Nephron (organoid): ENCODE data around the gene PDZD2.

Experiments used
- H3K27ac Mint-ChIP-seq, 3 experiments: 2 replicates each; pipeline ENCODE4 v1.8.0; 2020; ENCODE audit warnings: mixed read lengths in 3 of 3, mild to moderate bottlenecking in 2 of 3, moderate library complexity in 1 of 3
- H3K27me3 Mint-ChIP-seq: 2 replicates; pipeline ENCODE4 v1.8.0; 2021; ENCODE audit warnings: low read depth, mild to moderate bottlenecking, moderate library complexity, mixed read lengths
- H3K36me3 Mint-ChIP-seq: 2 replicates; pipeline ENCODE4 v1.8.0; 2020; ENCODE audit warnings: low read depth, mixed read lengths
- H3K4me1 Mint-ChIP-seq: 2 replicates; pipeline ENCODE4 v1.8.0; 2020; ENCODE audit warnings: mixed read lengths
- H3K4me3 Mint-ChIP-seq, 3 experiments: 2 replicates each; pipeline ENCODE4 v1.8.0; 2020; ENCODE audit warnings: mild to moderate bottlenecking in 3 of 3, mixed read lengths in 3 of 3, moderate library complexity in 2 of 3
- H3K9me3 Mint-ChIP-seq: 2 replicates; pipeline ENCODE4 v1.8.0; 2020; ENCODE audit warnings: mixed read lengths
- TF ChIP-seq, protein P1 (sequence below), 3 experiments: fragments of 200-600 bp; sonication (generic); IDR thresholded peaks; one replicate each; pipeline ENCODE4 v1.5.0; 2021; ENCODE audit warnings: antibody characterized with exemption in 3 of 3; ENCODE audit not compliant: unreplicated experiment in 3 of 3

PDZD2 gene

DNA sequence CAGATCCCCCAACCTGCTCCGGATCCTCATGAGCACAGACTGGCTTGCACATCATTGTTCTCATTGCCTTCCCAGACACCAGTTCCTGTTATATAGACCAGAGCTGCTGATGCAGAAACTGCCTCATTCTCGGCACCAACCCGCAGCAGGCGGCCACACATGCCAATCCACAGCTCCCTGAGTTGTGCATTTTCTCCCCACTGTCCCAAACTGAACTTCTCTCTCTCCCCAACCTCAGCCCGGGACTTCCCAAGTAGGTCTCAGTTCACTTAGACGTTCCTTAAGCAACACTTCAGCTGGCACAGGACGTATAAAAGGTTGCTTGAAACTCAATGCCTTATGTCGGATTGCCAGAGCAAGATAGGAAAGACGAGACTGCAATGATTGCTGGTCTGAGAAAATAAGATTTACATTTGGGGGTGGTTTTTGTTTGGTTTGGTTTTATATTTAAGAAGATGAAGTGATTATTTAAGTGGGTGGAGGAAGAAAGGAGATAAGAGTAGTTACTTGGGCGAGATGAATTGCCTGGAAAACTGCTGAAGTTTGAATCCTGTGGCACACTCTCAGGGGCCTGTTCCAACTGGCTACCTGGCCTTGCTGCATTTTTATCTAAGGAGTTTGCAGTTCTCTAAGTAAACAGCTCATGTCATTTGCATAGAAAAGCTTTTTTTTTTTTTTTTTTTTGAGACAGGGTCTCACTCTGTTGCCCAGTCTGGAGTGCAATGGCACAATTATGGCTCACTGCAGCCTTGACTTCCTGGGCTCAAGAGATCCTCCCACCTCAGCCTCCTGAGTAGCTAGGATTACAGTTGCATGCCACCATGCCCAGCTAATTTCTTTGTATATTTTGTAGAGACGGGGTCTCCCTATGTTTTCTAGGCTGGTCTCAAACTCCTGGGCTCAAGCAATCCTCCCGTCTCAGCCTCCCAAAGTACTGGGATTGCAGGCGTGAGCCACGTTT lies 379.8 kb downstream of the PDZD2 start:
- TF ChIP-seq, protein P1, sequence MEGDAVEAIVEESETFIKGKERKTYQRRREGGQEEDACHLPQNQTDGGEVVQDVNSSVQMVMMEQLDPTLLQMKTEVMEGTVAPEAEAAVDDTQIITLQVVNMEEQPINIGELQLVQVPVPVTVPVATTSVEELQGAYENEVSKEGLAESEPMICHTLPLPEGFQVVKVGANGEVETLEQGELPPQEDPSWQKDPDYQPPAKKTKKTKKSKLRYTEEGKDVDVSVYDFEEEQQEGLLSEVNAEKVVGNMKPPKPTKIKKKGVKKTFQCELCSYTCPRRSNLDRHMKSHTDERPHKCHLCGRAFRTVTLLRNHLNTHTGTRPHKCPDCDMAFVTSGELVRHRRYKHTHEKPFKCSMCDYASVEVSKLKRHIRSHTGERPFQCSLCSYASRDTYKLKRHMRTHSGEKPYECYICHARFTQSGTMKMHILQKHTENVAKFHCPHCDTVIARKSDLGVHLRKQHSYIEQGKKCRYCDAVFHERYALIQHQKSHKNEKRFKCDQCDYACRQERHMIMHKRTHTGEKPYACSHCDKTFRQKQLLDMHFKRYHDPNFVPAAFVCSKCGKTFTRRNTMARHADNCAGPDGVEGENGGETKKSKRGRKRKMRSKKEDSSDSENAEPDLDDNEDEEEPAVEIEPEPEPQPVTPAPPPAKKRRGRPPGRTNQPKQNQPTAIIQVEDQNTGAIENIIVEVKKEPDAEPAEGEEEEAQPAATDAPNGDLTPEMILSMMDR (IDR thresholded peaks at IDR 0.05; ENCODE audit: unreplicated experiment in 3 of 3), result no peak
- peaks cover 20% of the 10 kb centered on the region for H3K4me1 Mint-ChIP-seq
- H3K27me3 Mint-ChIP-seq, result peaks cover 11% of the 10 kb centered on the region
- H3K27ac Mint-ChIP-seq, result peak overlapping the region in 1 of 3 experiments; percentile 2
- no peaks in the 10 kb centered on the region for H3K9me3 Mint-ChIP-seq
- no peak overlapping the region for H3K4me3 Mint-ChIP-seq
- H3K36me3 Mint-ChIP-seq, result no peaks in the 10 kb centered on the region

DNA sequence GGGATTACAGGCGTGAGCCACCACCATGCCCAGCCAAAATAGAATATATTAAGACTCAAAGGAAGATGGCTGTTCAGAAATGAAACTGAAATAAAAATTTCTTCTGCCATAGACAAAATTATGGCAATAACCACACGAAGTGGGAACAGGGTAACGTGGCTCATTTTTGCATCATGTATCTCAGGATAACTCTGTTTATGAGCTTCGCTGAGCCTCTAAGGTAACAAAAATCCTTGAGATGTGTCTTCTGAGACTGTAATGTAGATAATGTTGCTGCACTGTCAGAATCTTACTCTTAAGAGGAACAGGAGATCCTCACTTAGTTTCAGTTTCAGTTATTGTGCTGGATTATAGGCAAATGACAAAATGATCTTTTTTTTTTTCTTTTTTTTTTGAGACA lies 381.3 kb downstream of the PDZD2 start:
- no peak overlapping the region for H3K4me3 Mint-ChIP-seq

DNA sequence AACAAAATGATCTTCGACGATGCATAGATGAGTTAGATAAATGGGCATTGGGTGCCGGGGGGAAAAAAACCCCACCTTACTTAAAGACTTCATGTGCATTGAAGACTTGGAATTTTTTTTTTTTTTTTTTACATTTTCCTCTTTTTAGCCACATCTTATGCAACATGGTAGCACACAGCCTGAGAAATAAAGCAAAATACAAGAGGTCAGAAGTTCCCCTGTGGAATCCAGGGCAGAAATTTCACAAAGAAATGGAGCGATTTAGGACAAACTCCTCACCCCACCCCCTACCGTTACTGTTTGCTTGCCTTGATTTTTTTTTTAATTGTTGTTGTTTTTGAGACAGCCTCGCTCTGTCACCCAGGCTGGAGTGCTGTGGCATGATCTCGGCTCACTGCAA lies 382.0 kb downstream of the PDZD2 start:
- Mint-ChIP-seq H3K9me3 (no peaks in the 10 kb centered on the region), H3K4me3 (no peak overlapping the region), H3K27me3 (peaks cover 11% of the 10 kb centered on the region), H3K36me3 (no peaks in the 10 kb centered on the region), H3K4me1 (peaks cover 15% of the 10 kb centered on the region), H3K27ac (no peak overlapping the region)
- TF ChIP-seq, protein P1 (IDR thresholded peaks at IDR 0.05; ENCODE audit: unreplicated experiment in 3 of 3), result no peak

More for the DNA sequence above, 381.3 kb downstream of the PDZD2 start:
- H3K4me1 Mint-ChIP-seq, result peaks cover 15% of the 10 kb centered on the region
- no peak overlapping the region for H3K27ac Mint-ChIP-seq
- H3K36me3 Mint-ChIP-seq, result no peaks in the 10 kb centered on the region
- TF ChIP-seq, protein P1 (IDR thresholded peaks at IDR 0.05; ENCODE audit: unreplicated experiment in 3 of 3), result no peak
- no peaks in the 10 kb centered on the region for H3K9me3 Mint-ChIP-seq
- peaks cover 11% of the 10 kb centered on the region for H3K27me3 Mint-ChIP-seq

DNA sequence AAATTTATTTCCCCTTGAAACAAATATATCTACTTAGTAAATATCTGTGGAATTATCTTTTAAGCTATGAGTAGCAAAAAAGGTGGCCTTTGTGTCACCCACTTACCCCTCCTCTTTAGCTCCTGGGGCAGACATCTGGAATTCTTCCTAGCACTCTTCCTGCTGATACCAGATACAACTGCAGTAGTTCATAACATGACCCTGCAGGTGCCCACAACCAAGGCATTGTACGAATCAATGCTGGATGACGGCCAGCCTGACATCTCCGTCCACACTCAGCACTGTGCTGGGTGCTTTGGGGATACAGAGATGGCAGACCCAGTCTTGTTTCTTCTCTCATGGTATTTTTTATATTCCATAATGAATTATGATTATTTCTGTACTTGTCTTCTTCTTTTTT lies 382.8 kb downstream of the PDZD2 start:
- TF ChIP-seq, protein P1 (IDR thresholded peaks at IDR 0.05; ENCODE audit: unreplicated experiment in 3 of 3), result no peak
- Mint-ChIP-seq H3K27ac (no peak overlapping the region), H3K36me3 (no peaks in the 10 kb centered on the region), H3K27me3 (peaks cover 11% of the 10 kb centered on the region), H3K4me1 (peaks cover 19% of the 10 kb centered on the region), H3K4me3 (no peak overlapping the region), H3K9me3 (no peaks in the 10 kb centered on the region)

DNA sequence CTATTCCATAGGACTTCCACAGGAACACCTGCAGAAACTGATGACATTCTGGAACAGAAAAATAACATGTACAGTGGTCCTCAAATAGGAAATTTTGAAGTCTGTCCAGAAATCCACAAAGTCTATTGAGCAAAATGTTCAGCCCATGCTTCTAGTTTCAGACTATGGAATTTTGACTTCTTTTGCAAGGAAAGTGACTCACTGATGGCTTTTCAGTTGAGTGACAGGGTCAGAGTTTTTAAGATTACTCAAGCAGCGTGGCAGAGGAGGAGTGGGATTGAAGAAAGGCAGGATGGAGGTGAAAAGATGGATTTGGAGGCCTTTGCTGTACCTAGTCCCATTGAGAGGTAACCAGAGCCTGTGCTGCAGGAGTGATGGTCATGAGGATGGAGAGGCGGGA lies 383.7 kb downstream of the PDZD2 start:
- Mint-ChIP-seq H3K27ac (no peak overlapping the region), H3K4me1 (peaks cover 23% of the 10 kb centered on the region)

More for the DNA sequence above, 383.7 kb downstream of the PDZD2 start:
- TF ChIP-seq, protein P1 (IDR thresholded peaks at IDR 0.05; ENCODE audit: unreplicated experiment in 3 of 3), result no peak
- Mint-ChIP-seq H3K4me3 (no peak overlapping the region), H3K9me3 (no peaks in the 10 kb centered on the region), H3K27me3 (peaks cover 14% of the 10 kb centered on the region), H3K36me3 (no peaks in the 10 kb centered on the region)
